ENCODE data around the gene HNF1B.

Gene HNF1B

GRCh38 chr17:37674511-37674910 lies 70.3 kb downstream of the HNF1B start:
- DNase-seq (ENCODE audit: low read depth): no peak
- no peak overlapping the region for H3K4me3 ChIP-seq (ENCODE audit: low read depth, low read length)
- no peak for TF ChIP-seq CTCF (IDR thresholded peaks at IDR 0.05; ENCODE audit: low read depth, low read length, missing control alignments)

GRCh38 chr17:37673386-37673785 lies 71.5 kb downstream of the HNF1B start:
- no peak overlapping the region for H3K4me3 ChIP-seq (ENCODE audit: low read depth, low read length)
- TF ChIP-seq CTCF (IDR thresholded peaks at IDR 0.05; ENCODE audit: low read depth, low read length, missing control alignments): no peak
- no peak for DNase-seq (ENCODE audit: low read depth)

- no peak for TF ChIP-seq CTCF (IDR thresholded peaks at IDR 0.05; ENCODE audit: low read depth, low read length, missing control alignments)
- no peak for DNase-seq (ENCODE audit: low read depth)
- H3K4me3 ChIP-seq (ENCODE audit: low read depth, low read length): no peak overlapping the region
Observed at GRCh38 chr17:37672548-37673078, 72.2 kb downstream of the HNF1B start.

- TF ChIP-seq CTCF (IDR thresholded peaks at IDR 0.05; ENCODE audit: low read depth, low read length, missing control alignments): no peak
- no peak overlapping the region for H3K4me3 ChIP-seq (ENCODE audit: low read depth, low read length)
- DNase-seq (ENCODE audit: low read depth): no peak
Observed at GRCh38 chr17:37671824-37672547, 72.9 kb downstream of the HNF1B start.

GRCh38 chr17:37671028-37671823 lies 73.6 kb downstream of the HNF1B start:
- no peak for TF ChIP-seq CTCF (IDR thresholded peaks at IDR 0.05; ENCODE audit: low read depth, low read length, missing control alignments)
- no peak overlapping the region for H3K4me3 ChIP-seq (ENCODE audit: low read depth, low read length)
- DNase-seq (ENCODE audit: low read depth): no peak

- DNase-seq (ENCODE audit: low read depth): no peak
- TF ChIP-seq CTCF (IDR thresholded peaks at IDR 0.05; ENCODE audit: low read depth, low read length, missing control alignments): no peak
- H3K4me3 ChIP-seq (ENCODE audit: low read depth, low read length): no peak overlapping the region
Observed at GRCh38 chr17:37667039-37667438, 77.8 kb downstream of the HNF1B start.

All from GM12864 (cell line).